ENCODE measurements around the gene BCCIP.

- TF ChIP-seq, protein P1, sequence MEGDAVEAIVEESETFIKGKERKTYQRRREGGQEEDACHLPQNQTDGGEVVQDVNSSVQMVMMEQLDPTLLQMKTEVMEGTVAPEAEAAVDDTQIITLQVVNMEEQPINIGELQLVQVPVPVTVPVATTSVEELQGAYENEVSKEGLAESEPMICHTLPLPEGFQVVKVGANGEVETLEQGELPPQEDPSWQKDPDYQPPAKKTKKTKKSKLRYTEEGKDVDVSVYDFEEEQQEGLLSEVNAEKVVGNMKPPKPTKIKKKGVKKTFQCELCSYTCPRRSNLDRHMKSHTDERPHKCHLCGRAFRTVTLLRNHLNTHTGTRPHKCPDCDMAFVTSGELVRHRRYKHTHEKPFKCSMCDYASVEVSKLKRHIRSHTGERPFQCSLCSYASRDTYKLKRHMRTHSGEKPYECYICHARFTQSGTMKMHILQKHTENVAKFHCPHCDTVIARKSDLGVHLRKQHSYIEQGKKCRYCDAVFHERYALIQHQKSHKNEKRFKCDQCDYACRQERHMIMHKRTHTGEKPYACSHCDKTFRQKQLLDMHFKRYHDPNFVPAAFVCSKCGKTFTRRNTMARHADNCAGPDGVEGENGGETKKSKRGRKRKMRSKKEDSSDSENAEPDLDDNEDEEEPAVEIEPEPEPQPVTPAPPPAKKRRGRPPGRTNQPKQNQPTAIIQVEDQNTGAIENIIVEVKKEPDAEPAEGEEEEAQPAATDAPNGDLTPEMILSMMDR (IDR thresholded peaks at IDR 0.05): no peak
- TF ChIP-seq POLR2A (IDR thresholded peaks at IDR 0.05): no peak
These were observed 15.6 kb downstream of the BCCIP start for GRCh38 chr10:125838802-125839575.

Measured in esophagus squamous epithelium (tissue), 4 donors.